ENCODE data around the gene ADM5. TPM values are rescaled to one million over a fixed set of nuclear protein-coding genes. Genes with fewer than 3 reads are reported as not detected.

Gene ADM5
- total and polyA plus RNA-seq, 10 of the 15 experiments (the other 5 are each of a cell fraction or from before 2014, with no cell fraction given), result 0.05 to 6.0 (median 1.2) TPM; not detected in 1

GRCh38 chr19:49641688-49642491, 47.5 kb upstream of the ADM5 start, which contains the start of gene SCAF1 (continued):
- TF ChIP-seq HSF1 (IDR thresholded peaks at IDR 0.05; ENCODE audit: low read depth, low read length) (0 out of 2 replicates have a peak, but pooled peaks have one; percentile 48), SREBF1 (IDR thresholded peaks at IDR 0.05; ENCODE audit: low read length) (peak; percentile 91), KLF5 (IDR thresholded peaks at IDR 0.05; ENCODE audit: partially characterized antibody) (peak; percentile 75), PKNOX1 (IDR thresholded peaks at IDR 0.05) (peak; percentile 69), ELK1 (IDR thresholded peaks at IDR 0.05; ENCODE audit: low read depth, low read length) (peak; percentile 81; the same call in 1 of the 2 replicates), TAF1 (IDR thresholded peaks at IDR 0.05; ENCODE audit: borderline replicate concordance, low read depth, low read length) (peak; percentile 50; the same call in 1 of the 2 replicates), ZBTB11 (CRISPR knock-in tag; IDR thresholded peaks at IDR 0.05) (no peak), KAT2A (conservative IDR thresholded peaks at IDR 0.05; ENCODE audit: control insufficient read depth, low read depth, low read length) (no peak), POLR2AphosphoS5 (IDR thresholded peaks at IDR 0.05; ENCODE audit: low read length) (peak; percentile 59), ATF2 (IDR thresholded peaks at IDR 0.05; ENCODE audit: low read length) (no peak), ZSCAN29 (IDR thresholded peaks at IDR 0.05) (no peak), SUPT20H (IDR thresholded peaks at IDR 0.05; ENCODE audit: borderline replicate concordance, control insufficient read depth, low read depth, low read length) (no peak), EED (IDR thresholded peaks at IDR 0.05; ENCODE audit: low read depth) (no peak), JUNB (IDR thresholded peaks at IDR 0.05) (no peak), ZNF687 (IDR thresholded peaks at IDR 0.05) (no peak; the same call in 1 of the 2 replicates), ZNF274 (IDR thresholded peaks at IDR 0.05; ENCODE audit: insufficient read depth, insufficient read length) (no peak)
